ENCODE measurements around the gene PPP2R2C.

Gene PPP2R2C

DNA sequence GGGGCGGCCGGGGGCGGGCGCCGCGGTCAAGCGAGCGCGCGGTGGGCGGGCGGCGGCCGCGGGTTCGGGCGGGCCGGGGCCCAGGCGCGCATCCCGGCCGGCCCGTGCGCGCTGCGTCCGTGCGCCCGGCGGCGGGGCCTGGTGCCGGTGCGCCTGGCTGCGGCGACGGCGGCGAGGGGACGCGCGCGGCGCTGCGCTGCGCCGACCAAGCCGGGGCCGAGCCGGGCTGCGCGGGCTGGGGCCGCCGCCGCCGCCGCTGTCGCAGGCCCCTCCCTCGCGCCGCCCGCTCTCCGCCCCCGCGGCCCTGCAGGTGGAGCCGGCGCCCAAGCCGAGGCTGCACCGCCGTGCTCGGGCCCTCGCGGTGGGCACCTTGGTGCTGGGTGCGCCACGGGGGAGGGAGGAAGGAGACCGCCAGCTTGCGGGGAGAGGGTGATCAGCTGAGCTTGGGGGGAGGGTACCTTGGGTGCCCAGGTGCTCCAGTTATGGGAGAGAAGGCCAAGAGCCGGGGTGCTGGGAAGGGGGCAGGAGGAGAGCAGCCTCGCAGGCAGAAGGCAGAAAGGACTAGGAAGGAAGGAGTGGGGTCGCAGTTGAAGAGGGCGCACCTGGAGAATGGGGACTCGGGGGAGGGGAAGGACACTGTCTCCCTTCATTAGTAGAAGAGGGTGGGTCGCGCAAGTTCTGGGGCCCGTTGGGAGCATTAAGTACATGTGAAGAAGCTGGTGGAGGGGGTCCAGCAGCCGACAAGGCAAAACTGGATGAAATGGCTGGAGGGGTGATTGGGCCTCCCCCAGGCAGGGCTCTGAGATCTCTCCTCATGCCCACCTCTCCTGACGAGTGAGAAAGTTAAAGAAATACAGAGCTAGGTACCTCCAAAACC, at the start of gene PPP2R2C:
PPP2R2C (minus strand) TSS at position 228 of the 877 bp plus-strand sequence. CDS start 385 bp downstream, outside the sequence.
- no peak for DNase-seq (ENCODE audit: low read depth)

DNA sequence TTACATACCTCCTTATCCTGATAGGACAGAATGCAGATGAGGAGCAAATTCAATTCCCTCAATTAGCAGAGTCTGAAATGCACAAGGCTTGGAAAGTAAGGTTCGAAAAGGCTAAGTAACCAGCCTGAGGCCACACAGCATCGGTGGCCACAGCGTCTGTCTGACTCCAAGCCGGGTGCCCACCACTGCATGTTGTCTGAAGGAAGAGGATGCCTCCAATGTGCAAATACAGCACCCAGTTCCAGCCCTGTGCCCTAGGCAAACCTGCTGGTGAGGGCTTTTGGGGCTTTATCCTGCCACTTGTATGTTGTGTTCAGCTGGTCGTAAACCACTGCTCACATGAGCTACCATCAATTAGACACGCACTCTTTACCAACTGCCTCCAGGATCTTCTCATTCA, 48.6 kb upstream of the PPP2R2C start:
- no peak for DNase-seq (ENCODE audit: low read depth)

DNA sequence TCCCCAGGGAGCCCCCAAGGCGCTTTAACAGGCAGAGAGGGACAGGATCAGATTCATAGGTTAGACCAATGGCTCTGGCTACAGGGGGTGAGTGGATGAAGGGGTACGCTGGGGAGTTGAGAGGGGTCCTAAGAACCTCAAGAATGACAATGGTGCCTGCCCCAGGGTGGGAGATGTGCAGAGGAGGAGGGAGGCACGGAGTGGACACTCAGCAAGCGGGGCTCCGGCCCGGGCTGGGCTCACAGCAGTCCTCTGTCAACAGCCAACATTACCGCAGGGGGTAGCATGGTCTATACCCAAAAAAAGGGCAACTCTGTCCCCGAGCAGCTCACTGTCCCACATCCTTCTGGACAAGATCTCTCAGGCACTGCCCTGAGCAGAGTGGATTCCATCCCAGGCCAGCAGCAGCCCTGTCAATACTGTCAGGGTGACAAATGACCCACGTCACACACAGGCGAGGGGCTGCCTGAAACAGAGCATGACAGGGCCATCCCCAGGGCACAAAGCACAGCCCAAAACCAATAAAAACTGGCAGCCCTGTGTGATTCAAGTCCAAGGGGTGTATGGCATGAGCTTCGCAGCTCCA, 47.7 kb upstream of the PPP2R2C start:
- DNase-seq (ENCODE audit: low read depth) = no peak

DNA sequence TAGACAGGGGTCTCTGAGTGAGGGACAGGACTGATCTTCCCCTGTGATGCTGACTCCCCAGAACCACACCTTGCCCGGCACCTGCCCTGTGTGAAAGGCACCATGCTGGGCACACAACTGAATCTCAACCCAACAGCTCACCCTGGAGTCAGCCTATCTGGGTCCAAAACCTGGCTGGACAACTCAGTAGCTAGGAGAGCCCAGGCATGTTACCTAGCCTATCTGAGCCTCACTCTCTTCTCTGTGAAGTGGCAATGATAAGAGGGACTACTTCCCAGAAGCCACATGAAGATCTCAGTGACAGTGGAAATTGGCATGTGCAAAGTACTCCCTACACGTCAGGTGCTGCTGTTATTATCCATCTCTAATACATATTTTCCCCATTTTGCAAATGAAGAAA, 44.8 kb upstream of the PPP2R2C start:
- no peak for DNase-seq (ENCODE audit: low read depth)

DNA sequence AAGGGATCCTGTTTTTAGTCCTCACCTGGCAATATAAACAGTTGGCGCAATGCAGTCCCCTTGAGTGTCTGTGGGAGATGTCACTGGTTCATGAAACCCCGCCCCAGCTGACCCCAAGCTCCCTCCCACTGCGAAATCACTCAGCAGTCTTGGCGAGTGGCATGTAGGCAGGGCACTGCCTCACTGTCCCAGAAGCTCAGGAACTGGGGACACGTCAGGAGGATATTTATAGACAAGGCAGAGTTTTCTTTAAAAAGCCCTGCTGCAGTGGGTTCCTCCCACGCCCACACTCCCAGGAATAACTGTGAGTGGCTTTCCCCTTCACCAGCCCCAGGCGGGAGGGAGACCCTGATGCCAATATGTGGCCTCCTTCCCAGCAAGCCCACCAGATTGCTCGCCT, 44.3 kb upstream of the PPP2R2C start:
- DNase-seq (ENCODE audit: low read depth) = no peak

DNA sequence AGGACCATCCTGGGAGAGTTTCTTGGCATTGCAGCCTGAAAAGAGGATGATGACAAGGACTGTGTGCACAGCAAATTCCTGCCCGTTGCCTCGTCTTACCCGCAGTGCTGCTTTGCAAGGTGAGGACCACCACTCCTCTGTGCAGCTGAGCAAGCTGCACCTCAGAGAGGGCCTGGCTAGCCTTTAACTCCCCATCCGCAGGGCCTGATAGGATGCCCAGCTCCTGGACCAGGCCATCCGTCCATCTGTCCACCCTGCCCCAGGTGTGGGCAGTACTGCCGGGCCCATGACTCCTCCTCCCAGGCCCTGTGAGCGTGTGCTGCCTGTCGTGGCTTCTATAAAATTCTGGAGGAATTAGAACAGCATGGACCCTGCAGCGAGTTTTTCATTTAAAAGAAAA, 43.9 kb upstream of the PPP2R2C start:
- DNase-seq (ENCODE audit: low read depth) = no peak

DNA sequence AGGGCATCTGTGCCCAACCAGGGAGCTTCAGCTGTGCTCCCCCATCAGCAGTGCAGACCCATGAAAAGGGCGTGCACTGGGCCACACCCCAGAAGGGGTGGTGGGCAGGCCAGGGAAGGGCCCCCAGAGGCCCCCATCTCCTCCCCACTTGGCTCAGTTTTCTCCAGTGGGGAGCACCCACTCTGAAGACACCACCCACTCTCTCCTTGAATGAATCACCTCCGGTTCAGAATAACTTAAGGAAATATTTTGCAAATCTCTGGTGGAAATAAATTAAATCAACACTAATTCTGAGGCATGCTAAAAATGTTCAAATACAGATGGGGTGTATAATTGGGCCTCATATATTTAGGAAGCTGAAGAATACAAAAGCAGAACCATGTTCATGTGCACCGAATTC, 41.3 kb upstream of the PPP2R2C start:
- no peak for DNase-seq (ENCODE audit: low read depth)

DNA sequence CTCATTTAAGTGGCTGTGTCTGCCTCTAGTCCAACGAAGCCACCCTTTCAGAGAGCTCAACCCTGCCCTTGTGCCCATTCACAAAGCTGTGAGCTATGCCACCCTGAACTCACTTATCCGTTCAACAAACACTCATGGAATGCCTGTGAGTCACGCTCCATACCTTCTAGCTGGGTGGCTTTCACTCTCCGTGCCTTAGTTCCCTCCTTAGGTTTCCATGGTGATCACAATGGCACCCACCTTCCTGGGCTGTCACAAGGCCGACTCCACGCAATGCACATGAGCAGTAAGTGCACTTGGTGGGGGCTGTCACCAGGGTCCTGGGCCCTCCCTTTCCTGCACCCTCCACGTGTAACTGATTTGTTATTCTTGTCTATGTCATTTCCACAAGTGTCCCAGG, 37.2 kb upstream of the PPP2R2C start:
- no peak for DNase-seq (ENCODE audit: low read depth)

DNA sequence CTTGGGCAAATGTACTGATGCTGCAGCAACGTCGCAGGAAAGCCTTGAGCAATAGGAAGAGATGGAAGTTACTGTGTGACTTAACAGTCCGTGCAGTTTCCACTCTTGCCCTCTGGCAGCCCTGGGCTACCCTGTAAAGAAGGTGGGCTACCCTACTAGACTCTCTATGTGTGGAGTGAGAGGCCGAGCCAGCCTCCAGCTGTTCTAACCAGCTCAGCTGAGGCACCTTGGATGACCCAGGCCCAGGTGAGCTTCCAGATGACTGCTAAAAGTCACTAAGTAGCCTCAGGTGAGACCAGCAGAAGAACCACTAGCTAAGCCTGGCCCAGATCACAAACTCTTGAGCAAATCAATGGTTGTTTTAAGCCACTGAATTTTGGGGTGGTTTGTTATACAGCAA, 34.9 kb upstream of the PPP2R2C start:
- no peak for DNase-seq (ENCODE audit: low read depth)

DNA sequence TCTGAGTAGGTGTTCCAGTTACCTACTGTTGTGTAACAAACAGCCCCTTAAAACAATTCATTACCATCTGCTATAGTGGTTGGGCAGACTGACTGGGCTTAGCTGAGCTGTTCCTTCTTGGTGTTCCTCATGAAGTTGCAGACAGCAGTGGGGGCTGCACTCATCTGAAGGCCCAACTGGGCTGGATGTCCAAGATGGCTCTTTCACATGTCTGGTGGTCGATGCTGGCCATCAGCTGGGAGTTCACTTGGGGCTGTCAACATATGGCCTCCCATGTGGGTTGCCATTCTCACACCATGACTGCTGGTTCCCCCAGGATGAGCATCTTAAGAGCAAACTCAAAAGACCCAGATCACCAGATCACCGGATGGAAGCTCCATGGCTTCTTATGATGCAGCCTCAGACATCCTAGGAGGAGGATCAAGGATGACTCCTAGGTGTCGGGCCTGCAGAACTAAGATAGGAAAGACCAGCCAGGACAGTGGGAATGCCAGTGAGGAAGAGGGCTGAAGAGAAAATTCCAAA, 34.3 kb upstream of the PPP2R2C start:
- no peak for DNase-seq (ENCODE audit: low read depth)

DNA sequence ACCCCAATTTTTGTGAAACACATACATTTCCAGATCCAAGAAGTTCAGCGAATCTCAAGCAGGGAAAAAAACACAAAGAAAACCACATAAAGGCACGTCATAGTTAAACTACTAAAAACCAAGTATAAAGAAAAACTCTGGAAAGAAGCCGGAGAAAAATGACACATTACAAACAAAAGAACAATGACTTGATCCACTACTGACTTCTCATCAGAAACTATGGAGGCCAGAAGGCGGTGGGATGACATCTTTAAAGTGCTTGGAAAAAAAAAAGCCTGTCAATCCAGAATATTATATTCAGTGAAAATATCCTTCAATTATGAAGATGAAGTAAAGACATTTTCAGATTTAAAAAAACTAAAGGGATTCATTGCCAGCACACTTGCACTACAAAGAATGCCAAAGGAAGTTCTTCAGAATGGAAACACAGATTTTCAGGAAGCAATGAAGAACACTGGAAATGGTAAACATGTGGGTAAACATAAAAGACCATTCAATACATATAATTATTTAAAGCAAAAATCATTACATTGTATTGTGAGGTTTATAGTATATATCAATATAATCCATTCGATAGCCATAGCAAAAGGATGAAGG, 32.6 kb upstream of the PPP2R2C start:
- no peak for DNase-seq (ENCODE audit: low read depth)

DNA sequence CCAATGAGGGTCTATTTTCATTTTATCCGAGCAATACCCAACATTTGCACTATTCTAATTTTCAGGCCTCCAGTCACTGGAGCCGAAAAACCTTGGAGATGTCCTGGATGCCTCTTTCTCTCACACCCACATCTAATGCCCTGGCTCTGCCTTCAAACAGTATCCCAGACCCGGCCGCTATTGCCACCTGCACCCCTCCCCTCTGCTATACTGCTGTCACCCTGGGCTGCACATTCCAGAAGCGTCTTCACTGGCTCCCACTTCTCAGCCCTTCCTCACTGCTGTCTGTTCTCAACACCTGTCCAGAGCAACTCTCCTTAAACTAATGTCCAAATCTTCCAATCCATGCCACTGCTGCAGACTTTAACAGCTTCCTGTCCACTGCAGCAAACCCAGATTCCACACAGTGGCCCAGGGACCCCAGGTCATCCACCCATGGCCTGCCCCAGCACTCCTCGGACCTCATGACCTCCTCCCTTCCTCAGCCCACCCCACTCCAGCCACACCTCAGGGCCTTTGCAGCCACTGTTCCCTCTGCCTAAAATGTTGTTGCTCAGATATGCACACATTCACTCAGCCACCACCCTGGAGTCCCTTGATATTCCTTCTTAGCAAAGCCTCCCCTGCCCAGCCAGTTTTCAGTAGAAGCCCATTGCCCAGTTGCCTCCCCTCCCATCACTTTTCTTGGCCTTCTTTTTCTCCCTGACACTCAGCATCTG, 30.5 kb upstream of the PPP2R2C start:
- no peak for DNase-seq (ENCODE audit: low read depth)

DNA sequence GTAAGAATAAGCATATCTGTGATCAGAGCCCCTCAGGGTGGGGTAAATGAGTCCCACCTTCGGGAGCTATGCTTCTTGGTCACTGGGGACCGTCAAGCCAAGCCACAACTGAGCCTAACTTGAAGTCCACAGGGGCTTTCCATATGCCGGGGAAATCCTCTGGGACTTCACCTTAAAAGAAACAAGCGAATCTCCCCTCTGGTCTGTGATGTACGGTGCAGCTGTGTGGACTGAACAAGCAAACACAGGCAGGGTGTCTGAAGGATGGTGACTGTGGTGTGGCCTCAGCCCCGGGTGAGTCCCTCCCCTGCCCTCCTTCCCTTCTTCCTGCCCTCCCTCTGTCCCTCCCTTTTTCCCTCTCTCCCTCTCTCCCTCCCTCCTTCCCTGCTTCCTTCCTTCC, 29.7 kb upstream of the PPP2R2C start:
- no peak for DNase-seq (ENCODE audit: low read depth)

DNA sequence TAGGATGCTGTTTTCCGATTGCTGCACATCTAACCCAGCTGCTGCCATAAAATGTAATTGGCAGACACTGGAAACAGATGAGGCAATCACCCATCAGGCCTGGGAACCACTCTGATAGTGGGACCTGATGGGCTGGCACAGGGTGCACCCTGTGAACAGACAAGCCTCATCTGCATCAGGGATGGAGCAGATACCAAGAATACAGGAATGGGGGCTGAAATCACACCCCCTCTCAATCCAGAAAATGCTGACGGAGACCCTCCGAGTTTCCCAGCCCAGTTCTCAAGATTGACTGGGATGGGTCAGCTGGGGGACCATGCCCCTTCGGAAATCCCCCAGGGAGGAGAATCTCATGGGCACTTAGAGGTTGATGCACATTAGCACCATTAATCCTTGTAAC, 28.8 kb upstream of the PPP2R2C start:
- no peak for DNase-seq (ENCODE audit: low read depth)

DNA sequence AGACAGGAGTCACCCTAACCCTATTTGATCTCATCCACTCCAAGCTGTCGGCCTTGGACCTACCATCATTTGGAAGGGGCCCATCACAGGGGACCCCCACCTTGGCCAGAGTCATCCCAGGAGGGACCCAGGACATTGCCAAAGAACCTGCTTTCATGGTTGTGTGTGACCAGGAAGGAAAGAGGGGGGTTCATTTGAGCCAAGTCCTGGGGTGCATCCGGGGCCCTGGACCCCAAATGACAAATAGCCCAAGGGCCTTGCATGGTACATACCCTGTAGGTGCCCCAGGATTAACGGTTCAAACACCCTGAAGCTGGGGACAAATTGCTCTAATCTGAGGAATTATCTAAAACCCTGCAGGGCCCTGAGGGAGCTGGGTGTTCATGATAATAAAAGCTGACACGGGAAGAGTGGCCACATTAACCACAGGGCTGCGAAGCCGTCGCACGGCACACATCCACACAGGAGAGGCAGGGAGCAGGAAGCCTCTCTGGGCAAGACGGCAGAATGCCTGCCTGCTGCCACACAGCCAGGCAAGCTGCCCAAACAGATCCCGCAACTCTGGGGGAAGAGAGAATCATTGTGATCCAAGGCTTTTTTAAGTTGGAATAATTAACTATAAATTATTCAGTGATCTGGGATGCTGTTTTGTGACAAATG, 28.2 kb upstream of the PPP2R2C start:
- DNase-seq (ENCODE audit: low read depth) = no peak

DNA sequence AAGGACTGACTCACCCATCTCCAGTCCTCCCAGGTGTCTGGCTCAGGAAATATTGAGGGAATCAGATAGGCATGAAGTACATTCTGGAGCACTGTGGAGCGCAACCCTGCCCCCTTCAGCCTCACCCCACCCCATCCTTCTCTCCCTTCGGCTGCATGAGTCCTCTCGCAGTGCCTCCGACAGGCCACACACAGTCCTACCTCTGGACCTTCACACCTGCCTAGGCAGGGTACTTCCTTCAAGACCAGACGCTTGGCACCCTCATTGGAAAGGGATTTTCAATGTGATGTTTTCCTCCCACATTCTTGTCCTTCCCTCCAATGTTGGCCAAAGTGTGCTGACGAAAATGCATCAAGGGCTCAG, 26.8 kb upstream of the PPP2R2C start:
- DNase-seq (ENCODE audit: low read depth) = no peak

DNA sequence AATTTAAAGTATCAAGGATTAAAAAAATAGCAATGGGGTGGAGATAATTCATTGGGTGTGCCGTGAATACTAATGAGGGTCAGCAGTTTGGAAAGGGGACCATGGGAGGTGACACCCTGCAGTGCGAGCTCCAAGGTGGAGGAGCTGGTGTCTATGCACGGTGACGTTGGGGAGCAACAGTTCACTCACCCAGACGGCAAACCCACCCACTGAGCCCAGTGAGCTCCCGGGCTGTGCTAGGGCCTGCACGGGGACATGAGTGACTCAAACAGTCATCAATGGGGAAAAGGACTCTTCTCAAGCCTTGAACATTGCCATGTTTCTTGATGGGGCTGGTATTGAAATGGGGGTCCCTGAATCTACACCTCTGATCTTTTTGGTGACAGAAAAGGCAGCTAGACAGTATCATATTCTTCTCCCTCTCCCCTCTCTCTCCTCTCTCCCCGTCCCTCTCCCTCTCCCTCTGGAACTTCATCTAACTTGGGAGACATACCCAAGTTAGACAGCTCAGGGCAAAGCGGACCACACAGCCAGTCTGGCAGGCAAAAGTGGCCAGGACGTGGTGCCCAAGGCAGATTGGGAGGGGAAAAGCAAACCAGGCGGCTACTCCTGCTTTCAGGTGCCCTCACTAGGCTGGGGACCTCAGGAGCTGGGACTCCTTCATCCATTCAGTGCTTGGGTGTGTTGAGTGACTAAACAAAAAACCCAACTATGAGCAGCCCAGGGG, 26.3 kb upstream of the PPP2R2C start:
- DNase-seq (ENCODE audit: low read depth) = no peak

DNA sequence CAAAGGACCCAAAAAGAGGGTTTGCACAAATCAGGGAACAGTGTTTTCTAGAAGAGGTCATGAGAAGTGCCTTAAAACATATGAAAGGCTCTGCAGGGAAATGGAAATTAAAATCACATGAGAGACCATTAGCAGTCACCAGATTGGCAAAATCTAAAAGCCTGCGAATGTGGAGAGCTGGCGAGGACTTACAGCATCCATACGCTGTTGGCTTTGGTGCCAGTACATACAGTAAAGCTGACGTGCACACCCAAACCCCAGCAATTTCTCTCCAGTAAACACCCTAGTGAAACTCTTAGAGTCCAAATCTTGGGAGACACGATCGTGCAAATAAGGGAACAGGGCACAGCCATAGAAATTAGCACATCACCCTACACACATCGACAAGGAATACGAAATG, 25.4 kb upstream of the PPP2R2C start:
- DNase-seq (ENCODE audit: low read depth) = no peak

DNA sequence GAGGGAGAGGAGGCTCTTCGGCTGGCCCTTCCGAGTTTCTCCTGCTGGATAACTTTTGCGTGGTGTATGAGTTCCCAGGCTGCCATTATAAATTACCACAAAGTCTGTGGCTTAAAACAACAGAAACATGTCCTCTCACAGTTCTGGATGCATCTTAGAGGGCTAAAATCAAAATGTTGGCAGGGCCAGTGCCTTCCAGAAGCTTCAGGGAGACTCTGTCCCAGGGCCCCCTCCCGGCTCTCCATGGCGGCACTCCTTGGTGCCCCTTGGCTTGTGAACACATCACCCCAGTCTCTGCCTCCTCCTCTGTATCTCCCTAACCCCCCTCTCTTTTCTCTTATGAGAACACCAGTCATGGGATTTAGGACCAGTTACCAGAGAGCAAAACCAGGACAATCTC, 23.3 kb upstream of the PPP2R2C start:
- no peak for DNase-seq (ENCODE audit: low read depth)

DNA sequence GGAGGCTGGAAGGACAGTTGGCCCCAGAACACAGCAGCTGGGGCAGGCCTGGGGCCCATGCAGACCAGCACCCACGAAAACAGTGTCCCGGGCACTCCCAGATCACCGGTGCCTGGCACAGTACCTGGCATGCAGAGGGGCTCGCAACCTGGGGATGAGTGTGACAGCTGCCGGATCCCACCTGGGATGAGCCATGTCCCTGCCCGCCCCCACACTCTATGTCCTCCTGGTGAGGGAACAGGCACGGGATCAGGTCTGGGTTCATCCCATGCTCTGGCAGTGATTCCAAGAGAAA, 22.8 kb upstream of the PPP2R2C start:
- DNase-seq (ENCODE audit: low read depth) = no peak

DNA sequence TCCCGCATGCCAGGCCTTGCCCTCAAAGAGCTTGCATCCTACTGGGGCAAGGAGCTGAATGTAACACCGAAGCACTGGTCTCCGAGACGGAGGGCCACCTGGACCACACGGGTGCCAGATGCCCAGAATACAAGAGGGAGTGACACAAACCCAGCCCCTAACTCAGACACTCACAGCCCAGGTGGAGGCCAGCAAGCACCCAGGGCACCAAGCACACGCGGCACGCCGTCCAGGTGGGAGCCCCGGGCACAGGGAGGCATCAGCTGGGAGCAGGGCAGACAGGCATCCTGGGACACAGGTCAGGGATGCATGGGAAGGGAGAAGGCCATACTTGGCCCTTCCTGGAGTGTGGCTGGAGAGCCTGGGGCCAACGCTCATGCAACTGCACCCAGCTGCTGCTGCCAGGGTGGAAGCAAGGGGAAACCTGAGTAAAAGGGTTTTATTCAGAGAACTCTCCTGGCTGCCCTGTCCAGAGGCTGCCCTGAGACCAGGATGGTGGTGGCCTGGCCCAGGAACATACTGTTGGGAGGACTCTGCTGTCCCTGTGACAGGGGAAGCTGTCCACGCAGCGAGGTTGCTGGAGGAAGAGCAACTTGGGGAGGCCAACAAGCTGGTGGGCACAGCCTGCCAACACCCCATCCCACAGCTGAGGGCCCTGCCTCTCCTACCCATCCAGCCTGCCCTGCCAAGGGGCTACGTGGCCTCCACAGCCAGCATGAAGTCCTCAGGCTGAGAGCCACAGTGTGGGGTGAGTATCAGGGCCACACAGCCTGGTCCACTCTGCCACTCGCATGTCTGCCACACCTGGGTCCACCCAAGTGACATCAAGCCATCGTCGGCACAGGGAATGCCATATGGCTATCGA, 22.2 kb upstream of the PPP2R2C start:
- DNase-seq (ENCODE audit: low read depth) = no peak

Data from stimulated activated CD8-positive, alpha-beta memory T cell treated with anti-CD3 and anti-CD28 coated beads, Interleukin-4, amount 100 ng/mL, for 24 hours (primary cell).